ENCODE results near the gene MISFA. TPM values are rescaled to one million over a fixed set of nuclear protein-coding genes. Genes with fewer than 3 reads are reported as not detected.

MISFA gene
- total and polyA plus RNA-seq, 2 donors = 1.0 to 2.6 TPM

DNA sequence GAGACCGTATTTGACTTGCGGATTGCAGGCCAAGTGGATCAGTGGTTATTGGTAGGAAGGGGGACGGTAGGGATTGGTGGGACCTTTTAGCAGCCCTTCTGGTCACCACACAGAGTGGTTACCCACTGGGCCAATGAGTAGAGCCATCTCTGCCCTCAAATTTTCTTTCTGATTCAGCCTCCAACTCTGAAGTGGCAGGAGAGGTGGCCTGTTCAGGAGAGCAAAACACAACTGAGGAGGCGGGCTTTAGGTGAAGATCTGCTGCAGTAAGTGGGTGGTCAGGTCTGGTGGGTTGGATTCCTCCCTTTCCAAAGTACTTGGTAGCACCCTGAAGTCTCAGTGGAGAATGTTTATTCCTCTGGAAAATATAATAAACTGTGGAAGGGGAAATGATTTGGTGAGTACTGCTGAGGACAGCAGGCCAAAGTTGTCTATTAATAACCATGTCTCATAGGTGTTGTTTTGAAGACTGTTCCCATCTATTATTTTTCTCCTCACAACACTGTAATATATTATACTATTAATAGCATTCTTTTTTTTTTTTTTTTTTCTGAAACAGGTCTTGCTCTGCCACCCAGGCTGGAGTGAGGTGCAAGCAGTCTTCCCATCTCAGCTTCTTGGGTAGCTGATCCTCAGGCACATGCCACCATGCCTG lies 1.5 kb downstream of the MISFA start:
- WGBS = 95% methylated on average over 4 of the region's 4 CpGs
- H3K36me3 ChIP-seq (ENCODE audit: insufficient read depth) = no peaks in the 10 kb centered on the region
- H3K27ac ChIP-seq (ENCODE audit: low read depth) = no peak overlapping the region
- H3K4me3 ChIP-seq (ENCODE audit: low read depth, low read length) = no peak overlapping the region
- DNase-seq (ENCODE audit: extremely low spot score) = no peak
- H3K4me1 ChIP-seq (ENCODE audit: insufficient read depth) = no peaks in the 10 kb centered on the region

DNA sequence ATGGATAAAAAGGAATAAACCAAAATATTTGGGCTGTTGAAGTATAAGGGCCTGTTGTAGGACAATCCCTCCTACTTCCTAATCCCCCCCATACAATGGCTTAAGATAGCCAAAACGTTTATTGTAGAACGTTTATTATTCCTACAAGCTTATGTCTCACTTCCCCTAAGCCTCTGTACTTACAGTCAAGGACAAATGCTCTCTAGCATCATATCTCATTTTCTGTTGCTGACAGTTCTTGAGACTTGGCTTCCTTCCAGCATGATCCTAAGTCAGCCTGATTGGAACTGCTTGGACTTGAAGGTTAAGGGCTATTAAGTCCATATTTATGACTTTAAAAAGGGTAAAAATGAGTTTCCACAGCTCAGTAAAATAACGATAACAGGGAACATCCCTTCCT lies 8.8 kb downstream of the MISFA start:
- no peak for DNase-seq (ENCODE audit: extremely low spot score)
- H3K4me1 ChIP-seq (ENCODE audit: insufficient read depth) = no peaks in the 10 kb centered on the region
- 25% methylated on average over 3 of the region's 3 CpGs for WGBS
- H3K4me3 ChIP-seq (ENCODE audit: low read depth, low read length) = no peak overlapping the region
- peaks cover 3% of the 10 kb centered on the region for H3K36me3 ChIP-seq (ENCODE audit: insufficient read depth)
- no peak overlapping the region for H3K27ac ChIP-seq (ENCODE audit: low read depth)

DNA sequence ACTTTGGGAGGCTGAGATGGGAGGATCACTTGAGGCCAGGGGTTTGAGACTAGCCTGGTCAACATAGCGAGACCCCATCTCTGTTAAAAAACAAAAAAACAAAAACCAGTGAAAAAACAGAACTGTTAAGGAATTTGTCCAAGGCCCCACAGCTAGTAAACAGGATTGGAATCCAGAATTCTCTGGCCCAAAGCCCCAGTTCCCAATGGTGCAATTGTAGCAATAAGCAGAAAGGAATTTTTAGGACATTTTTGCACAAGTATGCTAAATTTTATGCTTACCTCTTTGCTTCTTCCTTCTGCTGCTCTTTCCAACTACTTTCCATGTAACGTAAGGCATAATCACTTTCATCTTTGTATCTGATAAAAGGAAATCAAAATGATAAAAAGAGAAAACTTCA lies 11.6 kb downstream of the MISFA start:
- 89% methylated on average over 2 of the region's 2 CpGs for WGBS
- Histone ChIP-seq H3K27ac (ENCODE audit: low read depth) (no peak overlapping the region), H3K4me1 (ENCODE audit: insufficient read depth) (no peaks in the 10 kb centered on the region), H3K36me3 (ENCODE audit: insufficient read depth) (peaks cover 5% of the 10 kb centered on the region), H3K4me3 (ENCODE audit: low read depth, low read length) (no peak overlapping the region)
- DNase-seq (ENCODE audit: extremely low spot score) = no peak

DNA sequence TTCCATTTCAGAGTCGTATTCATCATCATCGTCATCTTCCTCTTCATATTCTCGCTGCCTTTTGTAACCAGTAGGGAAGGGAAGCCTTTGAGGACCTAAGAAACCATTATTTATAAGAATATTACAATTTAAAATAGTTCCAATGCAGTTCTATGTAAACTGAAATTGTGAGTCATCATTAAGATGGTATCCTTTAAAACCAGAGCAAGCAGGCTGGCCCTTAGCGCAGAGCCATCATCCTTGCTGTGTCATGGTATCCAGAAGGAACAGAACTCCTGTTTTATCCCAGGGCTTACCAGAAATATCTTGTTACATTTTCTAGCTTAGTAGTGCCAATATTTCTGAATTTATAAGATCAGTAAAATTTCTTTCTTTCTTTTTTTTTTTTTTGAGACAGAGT lies 12.8 kb downstream of the MISFA start:
- 82% methylated on average over 4 of the region's 4 CpGs for WGBS
- no peaks in the 10 kb centered on the region for H3K4me1 ChIP-seq (ENCODE audit: insufficient read depth)
- H3K4me3 ChIP-seq (ENCODE audit: low read depth, low read length) = no peak overlapping the region
- peaks cover 5% of the 10 kb centered on the region for H3K36me3 ChIP-seq (ENCODE audit: insufficient read depth)
- DNase-seq (ENCODE audit: extremely low spot score) = no peak
- H3K27ac ChIP-seq (ENCODE audit: low read depth) = no peak overlapping the region

DNA sequence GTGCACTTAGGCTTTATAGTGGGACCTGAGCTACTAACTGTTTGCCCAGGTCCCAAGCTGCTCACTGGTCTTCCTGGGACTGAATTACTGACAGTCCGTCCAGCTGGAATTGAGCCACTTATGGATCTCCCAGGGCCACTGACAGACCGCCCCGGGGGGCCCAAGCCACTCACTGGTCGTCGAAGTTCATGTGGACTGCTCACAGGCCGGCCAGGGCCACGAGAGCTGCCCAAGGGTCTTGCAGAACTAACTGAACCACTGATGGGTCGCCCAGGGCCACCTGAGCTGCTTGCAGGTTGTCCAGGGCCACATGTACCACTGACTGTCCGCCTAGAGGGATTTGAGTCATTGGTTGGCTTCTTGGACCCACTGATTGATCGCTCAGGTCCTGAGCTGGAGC lies 15.1 kb downstream of the MISFA start:
- no peak for DNase-seq (ENCODE audit: extremely low spot score)
- H3K4me1 ChIP-seq (ENCODE audit: insufficient read depth) = no peaks in the 10 kb centered on the region
- H3K36me3 ChIP-seq (ENCODE audit: insufficient read depth) = peaks cover 3% of the 10 kb centered on the region
- no peak overlapping the region for H3K27ac ChIP-seq (ENCODE audit: low read depth)
- no peak overlapping the region for H3K4me3 ChIP-seq (ENCODE audit: low read depth, low read length)
- WGBS = 95% methylated on average over 10 of the region's 10 CpGs

DNA sequence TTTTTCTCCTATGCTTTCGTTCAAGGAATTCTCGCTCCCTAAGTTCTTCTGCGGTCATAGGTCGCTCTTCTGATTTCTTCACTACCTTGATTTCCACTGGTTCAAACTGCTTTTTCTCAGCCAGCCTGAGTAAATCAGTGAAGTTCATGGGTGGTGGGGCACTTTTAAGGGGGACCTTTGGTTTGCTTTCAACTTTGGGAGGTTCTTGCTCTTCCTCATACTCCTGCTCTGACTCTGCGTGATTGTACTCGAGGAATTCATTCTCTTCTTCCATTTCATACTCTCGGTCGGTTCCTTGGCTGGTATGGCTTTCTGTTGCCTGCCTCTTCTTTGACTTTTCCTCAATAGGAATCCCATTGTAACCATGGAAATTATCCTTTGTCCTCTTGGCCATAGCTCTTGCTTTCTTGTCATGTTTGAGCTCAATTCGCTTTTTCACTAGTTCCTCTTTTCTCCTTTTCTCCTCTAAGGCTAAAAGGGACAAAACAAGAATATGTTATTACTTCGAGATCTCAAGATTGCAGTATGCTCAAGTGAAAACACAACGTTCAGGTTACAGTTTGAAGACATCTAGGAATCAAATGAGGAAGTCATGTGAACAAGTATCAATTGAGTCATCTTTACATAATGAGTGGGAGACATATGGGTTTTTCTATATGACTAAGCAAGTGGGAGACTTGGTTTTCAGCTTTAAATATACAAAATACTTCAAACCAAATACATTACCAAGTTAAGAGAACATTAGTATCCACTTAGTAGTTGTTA lies 16.2 kb downstream of the MISFA start:
- H3K4me3 ChIP-seq (ENCODE audit: low read depth, low read length) = no peak overlapping the region
- DNase-seq (ENCODE audit: extremely low spot score) = no peak
- H3K36me3 ChIP-seq (ENCODE audit: insufficient read depth) = peaks cover 3% of the 10 kb centered on the region
- H3K4me1 ChIP-seq (ENCODE audit: insufficient read depth) = no peaks in the 10 kb centered on the region
- WGBS = 94% methylated on average over 11 of the region's 11 CpGs
- H3K27ac ChIP-seq (ENCODE audit: low read depth) = no peak overlapping the region

DNA sequence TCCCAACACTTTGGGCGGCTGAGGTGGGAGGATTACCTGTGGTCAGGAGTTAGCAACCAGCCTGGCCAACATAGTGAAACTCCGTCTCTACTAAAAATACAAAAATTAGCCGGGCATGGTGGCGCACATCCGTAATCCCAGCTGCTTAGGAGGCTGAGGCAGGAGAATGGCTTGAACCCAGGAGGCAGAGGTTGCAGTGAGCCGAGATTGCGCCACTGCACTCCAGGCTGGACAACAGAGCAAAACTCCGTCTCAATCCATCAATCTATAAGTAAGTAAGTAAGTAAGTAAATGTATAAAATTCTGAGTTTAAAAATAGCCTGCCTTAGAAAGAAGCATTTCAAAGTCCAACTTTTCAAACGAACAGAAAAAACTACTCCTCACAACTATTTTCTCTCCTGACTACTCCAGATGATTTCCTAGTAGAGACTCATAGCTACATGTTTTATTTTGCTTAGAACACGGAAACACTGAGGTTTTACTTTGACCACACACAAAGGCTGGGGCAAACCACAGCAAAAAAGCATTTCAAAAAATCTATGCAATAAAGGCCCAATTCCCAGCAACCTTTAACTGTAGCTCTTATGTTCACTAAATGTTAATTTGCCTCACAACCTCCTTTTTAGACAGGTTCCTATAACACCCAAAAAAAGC lies 18.2 kb downstream of the MISFA start:
- DNase-seq (ENCODE audit: extremely low spot score) = no peak
- WGBS = 72% methylated on average over 10 of the region's 10 CpGs

DNA sequence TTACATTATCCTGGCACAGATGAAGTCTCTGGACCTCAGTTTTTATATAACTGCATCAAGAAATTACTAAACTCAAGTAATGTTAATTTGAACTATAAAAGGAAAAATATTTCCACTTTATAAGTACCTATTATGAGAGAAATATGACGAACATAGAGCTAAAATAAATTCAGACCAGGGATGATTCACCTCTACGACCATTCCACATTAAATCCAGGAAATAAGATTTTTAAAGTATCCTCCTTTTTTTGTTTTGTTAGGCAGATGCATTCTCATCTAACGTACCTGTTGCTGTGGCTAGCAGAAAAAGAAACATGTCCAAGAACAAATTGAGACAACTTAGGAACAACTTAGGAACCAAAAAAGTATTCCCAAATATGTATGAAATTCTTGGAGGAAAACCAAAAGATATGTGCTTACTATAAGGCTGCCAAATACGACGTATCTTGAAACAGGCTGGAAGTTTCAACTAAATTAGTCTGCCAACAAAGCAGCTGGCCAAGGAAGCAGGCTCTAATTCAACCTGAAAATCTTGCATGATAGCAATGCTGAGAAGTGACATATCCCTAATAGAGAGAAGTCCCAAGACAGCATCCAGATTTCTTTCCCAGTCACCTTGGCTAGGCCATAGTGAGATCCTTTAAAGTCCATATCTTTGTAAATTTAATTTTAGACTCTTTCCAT lies 18.9 kb downstream of the MISFA start:
- WGBS = 18% methylated on average over 5 of the region's 5 CpGs
- no peak overlapping the region for H3K27ac ChIP-seq (ENCODE audit: low read depth)
- H3K36me3 ChIP-seq (ENCODE audit: insufficient read depth) = peaks cover 3% of the 10 kb centered on the region
- no peak for DNase-seq (ENCODE audit: extremely low spot score)
- no peak overlapping the region for H3K4me3 ChIP-seq (ENCODE audit: low read depth, low read length)
- H3K4me1 ChIP-seq (ENCODE audit: insufficient read depth) = no peaks in the 10 kb centered on the region

More for the DNA sequence above, 18.2 kb downstream of the MISFA start:
- Histone ChIP-seq H3K4me3 (ENCODE audit: low read depth, low read length) (no peak overlapping the region), H3K36me3 (ENCODE audit: insufficient read depth) (peaks cover 3% of the 10 kb centered on the region), H3K4me1 (ENCODE audit: insufficient read depth) (no peaks in the 10 kb centered on the region), H3K27ac (ENCODE audit: low read depth) (peak overlapping the region; percentile 38)

DNA sequence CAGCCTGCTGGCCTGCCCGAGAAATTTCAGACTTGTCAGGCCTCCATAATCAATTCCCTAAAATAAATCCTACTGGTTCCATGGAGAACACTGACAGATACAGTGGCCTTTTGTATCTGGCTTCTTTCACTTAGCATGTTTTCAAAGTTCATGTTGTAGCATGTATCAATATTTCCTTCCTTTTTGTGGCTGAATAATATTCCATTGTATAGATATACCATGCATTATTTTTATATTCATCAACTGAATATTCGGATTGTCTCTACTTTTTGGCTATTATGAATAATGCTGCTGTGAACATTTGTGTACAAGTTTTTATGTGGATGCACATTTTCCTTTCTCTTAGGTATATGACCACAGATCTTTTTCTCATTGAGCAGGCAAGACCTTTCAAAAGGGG lies 24.1 kb downstream of the MISFA start:
- Histone ChIP-seq H3K36me3 (ENCODE audit: insufficient read depth) (no peaks in the 10 kb centered on the region), H3K27ac (ENCODE audit: low read depth) (no peak overlapping the region), H3K4me3 (ENCODE audit: low read depth, low read length) (no peak overlapping the region), H3K4me1 (ENCODE audit: insufficient read depth) (no peaks in the 10 kb centered on the region)
- DNase-seq (ENCODE audit: extremely low spot score) = no peak
- 96% methylated on average over 2 of the region's 2 CpGs for WGBS

DNA sequence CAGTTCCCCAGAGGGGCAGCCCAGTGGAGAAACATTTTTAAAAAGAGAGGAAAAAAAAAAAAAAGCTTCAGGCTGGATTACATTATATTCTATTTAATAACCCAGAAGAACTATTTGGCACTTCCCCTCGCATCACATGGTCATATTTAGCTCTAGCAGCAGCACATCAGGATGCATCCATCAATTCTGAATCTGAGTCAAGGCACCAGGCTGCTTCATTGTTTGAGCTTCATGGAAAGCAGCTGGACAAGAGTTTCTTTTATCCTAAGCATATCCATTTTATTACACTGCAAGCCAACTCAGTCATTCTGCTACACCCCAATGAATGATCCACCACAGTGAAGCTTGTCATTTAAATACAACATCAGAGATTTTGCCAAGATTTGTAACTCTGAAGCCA lies 24.6 kb downstream of the MISFA start:
- 91% methylated on average over 1 of the region's 1 CpG for WGBS
- Histone ChIP-seq H3K4me1 (ENCODE audit: insufficient read depth) (no peaks in the 10 kb centered on the region), H3K36me3 (ENCODE audit: insufficient read depth) (no peaks in the 10 kb centered on the region), H3K4me3 (ENCODE audit: low read depth, low read length) (no peak overlapping the region), H3K27ac (ENCODE audit: low read depth) (no peak overlapping the region)
- DNase-seq (ENCODE audit: extremely low spot score) = no peak

DNA sequence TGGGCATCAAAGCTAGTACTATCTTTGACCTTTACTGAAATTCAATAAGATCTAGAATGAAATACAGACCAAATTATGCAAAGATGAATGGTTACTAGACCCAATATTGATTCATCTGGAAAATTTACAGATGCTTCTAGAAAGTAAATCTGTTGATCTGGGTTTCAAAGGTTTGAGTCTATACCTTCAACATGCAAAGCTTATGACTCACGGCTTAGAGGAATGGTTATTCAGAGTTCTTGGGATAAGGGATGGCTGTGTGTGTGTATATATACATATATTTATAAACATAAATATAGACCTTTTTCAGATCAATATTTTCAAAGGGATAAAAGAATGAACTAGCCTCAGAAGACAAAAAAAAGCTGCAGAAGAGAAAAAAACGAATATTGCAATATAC lies 33.3 kb downstream of the MISFA start:
- no peak overlapping the region for H3K27ac ChIP-seq (ENCODE audit: low read depth)
- H3K4me1 ChIP-seq (ENCODE audit: insufficient read depth) = no peaks in the 10 kb centered on the region
- DNase-seq (ENCODE audit: extremely low spot score) = no peak
- H3K36me3 ChIP-seq (ENCODE audit: insufficient read depth) = peaks cover 2% of the 10 kb centered on the region
- H3K4me3 ChIP-seq (ENCODE audit: low read depth, low read length) = peak overlapping the region; percentile 71
- 38% methylated on average over 2 of the region's 2 CpGs for WGBS

DNA sequence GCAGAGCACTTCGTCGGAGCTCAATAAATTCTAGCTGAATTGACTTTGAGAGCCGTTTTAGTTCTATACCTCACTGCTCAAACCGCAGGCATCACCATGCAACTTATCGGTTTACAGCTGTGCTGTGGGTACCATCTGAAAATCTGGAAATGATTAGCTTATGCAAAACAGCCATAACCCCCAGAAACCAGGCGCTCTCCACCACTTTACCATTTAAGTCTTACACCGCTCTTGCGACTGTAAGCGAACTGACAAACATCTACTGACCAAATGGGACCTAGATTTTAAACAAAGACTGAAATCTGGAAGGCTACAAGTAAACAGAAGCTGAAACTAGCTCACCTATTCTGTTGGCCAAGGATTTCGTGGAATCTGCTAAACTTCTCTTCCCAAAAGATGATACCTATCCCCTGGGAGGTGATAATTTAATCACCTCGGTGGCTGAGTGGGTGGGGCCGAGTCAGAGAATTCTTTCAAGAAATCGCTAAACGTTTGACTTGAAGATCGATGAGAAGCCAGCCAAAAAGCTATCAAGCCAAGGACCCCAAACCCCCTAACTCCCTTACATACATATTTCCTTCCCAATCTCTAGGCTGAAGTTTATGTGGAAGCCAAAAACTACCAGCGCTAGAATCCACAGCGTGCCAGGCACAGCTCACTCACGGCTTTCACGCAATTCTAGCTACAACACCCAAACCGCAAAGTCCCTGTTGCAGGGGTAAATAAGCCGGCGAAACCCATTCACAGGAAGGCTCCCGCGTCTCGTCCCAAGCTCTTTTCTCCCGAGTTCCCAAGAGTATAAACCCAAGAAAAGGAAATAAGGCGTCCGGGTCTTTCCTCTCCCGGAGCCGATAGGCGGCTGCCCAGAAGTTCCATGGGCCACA lies 33.9 kb downstream of the MISFA start:
- Histone ChIP-seq H3K4me1 (ENCODE audit: insufficient read depth) (no peaks in the 10 kb centered on the region), H3K36me3 (ENCODE audit: insufficient read depth) (peaks cover 2% of the 10 kb centered on the region), H3K4me3 (ENCODE audit: low read depth, low read length) (peak overlapping the region; percentile 71), H3K27ac (ENCODE audit: low read depth) (peak overlapping the region; percentile 99)
- WGBS = 6% methylated on average over 31 of the region's 31 CpGs
- DNase-seq (ENCODE audit: extremely low spot score) = no peak
